AG09309 (cell line): ENCODE results near the gene LRRC7.

Source experiments
- DNase-seq: peaks from one replicate; pipeline ENCODE4 v3.0.0-alpha.2; 2010; ENCODE audit warnings: low read depth
- H3K4me3 ChIP-seq: 2 replicates; pipeline ENCODE4 v1.5.1; 2011; ENCODE audit warnings: mild to moderate bottlenecking, low read depth, low read length, moderate library complexity; ENCODE audit not compliant: control insufficient read depth
- CTCF ChIP-seq: IDR thresholded peaks from 2 replicates; pipeline ENCODE4 v1.5.1; 2011; ENCODE audit warnings: mild to moderate bottlenecking, low read depth, low read length, inconsistent platforms; ENCODE audit not compliant: insufficient read depth, control insufficient read depth; ENCODE audit errors: missing control alignments

Gene LRRC7

GRCh38 chr1:70150444-70150843 is 582.7 kb downstream of the LRRC7 start:
- no peak overlapping the region for H3K4me3 ChIP-seq
- DNase-seq, result no peak
- TF ChIP-seq CTCF, result no peak

- no peak for TF ChIP-seq CTCF
- no peak overlapping the region for H3K4me3 ChIP-seq
- no peak for DNase-seq
These were observed 586.0 kb downstream of the LRRC7 start for GRCh38 chr1:70153739-70154138.

GRCh38 chr1:70156529-70157120 is 588.9 kb downstream of the LRRC7 start:
- H3K4me3 ChIP-seq, result no peak overlapping the region
- no peak for DNase-seq
- no peak for TF ChIP-seq CTCF

- DNase-seq, result no peak
- no peak overlapping the region for H3K4me3 ChIP-seq
- no peak for TF ChIP-seq CTCF
These were observed 596.6 kb downstream of the LRRC7 start for GRCh38 chr1:70164350-70164749.

- no peak for DNase-seq
- TF ChIP-seq CTCF, result no peak
- no peak overlapping the region for H3K4me3 ChIP-seq
These were observed 600.6 kb downstream of the LRRC7 start for GRCh38 chr1:70168283-70168682.

- no peak for TF ChIP-seq CTCF
- no peak for DNase-seq
- H3K4me3 ChIP-seq, result no peak overlapping the region
These were observed 601.5 kb downstream of the LRRC7 start for GRCh38 chr1:70169018-70169839.
